ENCODE measurements around the gene AFMID. TPM values are rescaled to one million over a fixed set of nuclear protein-coding genes. Genes with fewer than 3 reads are reported as not detected.

The AFMID gene
- total and polyA plus RNA-seq, 9 of the 15 experiments (the other 6 are each of a cell fraction or from before 2014, with no cell fraction given): 62.1 to 188 (median 74.4) TPM

DNA sequence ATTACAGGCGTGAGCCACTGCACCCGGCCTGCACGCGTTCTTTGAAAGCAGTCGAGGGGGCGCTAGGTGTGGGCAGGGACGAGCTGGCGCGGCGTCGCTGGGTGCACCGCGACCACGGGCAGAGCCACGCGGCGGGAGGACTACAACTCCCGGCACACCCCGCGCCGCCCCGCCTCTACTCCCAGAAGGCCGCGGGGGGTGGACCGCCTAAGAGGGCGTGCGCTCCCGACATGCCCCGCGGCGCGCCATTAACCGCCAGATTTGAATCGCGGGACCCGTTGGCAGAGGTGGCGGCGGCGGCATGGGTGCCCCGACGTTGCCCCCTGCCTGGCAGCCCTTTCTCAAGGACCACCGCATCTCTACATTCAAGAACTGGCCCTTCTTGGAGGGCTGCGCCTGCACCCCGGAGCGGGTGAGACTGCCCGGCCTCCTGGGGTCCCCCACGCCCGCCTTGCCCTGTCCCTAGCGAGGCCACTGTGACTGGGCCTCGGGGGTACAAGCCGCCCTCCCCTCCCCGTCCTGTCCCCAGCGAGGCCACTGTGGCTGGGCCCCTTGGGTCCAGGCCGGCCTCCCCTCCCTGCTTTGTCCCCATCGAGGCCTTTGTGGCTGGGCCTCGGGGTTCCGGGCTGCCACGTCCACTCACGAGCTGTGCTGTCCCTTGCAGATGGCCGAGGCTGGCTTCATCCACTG, 27.0 kb downstream of the AFMID start, which contains the start of gene BIRC5 (continued):
- TF ChIP-seq PHF20 (IDR thresholded peaks at IDR 0.05; ENCODE audit: partially characterized antibody) (peak; percentile 55), ZNF431 (CRISPR knock-in tag; IDR thresholded peaks at IDR 0.05) (0 out of 2 replicates have a peak, but pooled peaks have one; percentile 34), TFAM (CRISPR knock-in tag; conservative IDR thresholded peaks at IDR 0.05) (no peak), MIER1 (IDR thresholded peaks at IDR 0.05; ENCODE audit: low read depth) (no peak), ZNF780A (CRISPR knock-in tag; IDR thresholded peaks at IDR 0.05) (no peak), MCM7 (IDR thresholded peaks at IDR 0.05) (no peak), ZNF347 (CRISPR knock-in tag; IDR thresholded peaks at IDR 0.05; ENCODE audit: low read depth) (no peak), PHB (CRISPR knock-in tag; IDR thresholded peaks at IDR 0.05) (no peak), LCOR (CRISPR knock-in tag; IDR thresholded peaks at IDR 0.05) (peak; percentile 79), MYC (IDR thresholded peaks at IDR 0.05; ENCODE audit: low read depth, low read length) (peak; percentile 95), MYC (CRISPR knock-in tag; IDR thresholded peaks at IDR 0.05; ENCODE audit: borderline replicate concordance, low read depth) (peak; percentile 88; the same call in 1 of the 2 replicates), MTF1 (CRISPR knock-in tag; IDR thresholded peaks at IDR 0.05; ENCODE audit: borderline replicate concordance) (no peak), ZNF316 (IDR thresholded peaks at IDR 0.05) (no peak), HMG20B (CRISPR knock-in tag; IDR thresholded peaks at IDR 0.05) (no peak), DMBX1 (CRISPR knock-in tag; IDR thresholded peaks at IDR 0.05; ENCODE audit: borderline replicate concordance) (no peak), THRAP3 (IDR thresholded peaks at IDR 0.05; ENCODE audit: borderline replicate concordance) (no peak), YBX1 (IDR thresholded peaks at IDR 0.05) (no peak), NBN (IDR thresholded peaks at IDR 0.05; ENCODE audit: low read depth) (no peak), SAP30 (IDR thresholded peaks at IDR 0.05; ENCODE audit: borderline replicate concordance, insufficient read depth, low read depth, low read length, poor library complexity, severe bottlenecking) (peak; percentile 100), TEAD2 (tag; IDR thresholded peaks at IDR 0.05) (no peak), CXXC5 (CRISPR knock-in tag; IDR thresholded peaks at IDR 0.05) (peak; percentile 94)
- TF ChIP-seq, protein P1, sequence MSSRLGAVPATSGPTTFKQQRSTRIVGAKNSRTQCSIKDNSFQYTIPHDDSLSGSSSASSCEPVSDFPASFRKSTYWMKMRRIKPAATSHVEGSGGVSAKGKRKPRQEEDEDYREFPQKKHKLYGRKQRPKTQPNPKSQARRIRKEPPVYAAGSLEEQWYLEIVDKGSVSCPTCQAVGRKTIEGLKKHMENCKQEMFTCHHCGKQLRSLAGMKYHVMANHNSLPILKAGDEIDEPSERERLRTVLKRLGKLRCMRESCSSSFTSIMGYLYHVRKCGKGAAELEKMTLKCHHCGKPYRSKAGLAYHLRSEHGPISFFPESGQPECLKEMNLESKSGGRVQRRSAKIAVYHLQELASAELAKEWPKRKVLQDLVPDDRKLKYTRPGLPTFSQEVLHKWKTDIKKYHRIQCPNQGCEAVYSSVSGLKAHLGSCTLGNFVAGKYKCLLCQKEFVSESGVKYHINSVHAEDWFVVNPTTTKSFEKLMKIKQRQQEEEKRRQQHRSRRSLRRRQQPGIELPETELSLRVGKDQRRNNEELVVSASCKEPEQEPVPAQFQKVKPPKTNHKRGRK (tag; IDR thresholded peaks at IDR 0.05): no peak
- TF ChIP-seq, protein P2, sequence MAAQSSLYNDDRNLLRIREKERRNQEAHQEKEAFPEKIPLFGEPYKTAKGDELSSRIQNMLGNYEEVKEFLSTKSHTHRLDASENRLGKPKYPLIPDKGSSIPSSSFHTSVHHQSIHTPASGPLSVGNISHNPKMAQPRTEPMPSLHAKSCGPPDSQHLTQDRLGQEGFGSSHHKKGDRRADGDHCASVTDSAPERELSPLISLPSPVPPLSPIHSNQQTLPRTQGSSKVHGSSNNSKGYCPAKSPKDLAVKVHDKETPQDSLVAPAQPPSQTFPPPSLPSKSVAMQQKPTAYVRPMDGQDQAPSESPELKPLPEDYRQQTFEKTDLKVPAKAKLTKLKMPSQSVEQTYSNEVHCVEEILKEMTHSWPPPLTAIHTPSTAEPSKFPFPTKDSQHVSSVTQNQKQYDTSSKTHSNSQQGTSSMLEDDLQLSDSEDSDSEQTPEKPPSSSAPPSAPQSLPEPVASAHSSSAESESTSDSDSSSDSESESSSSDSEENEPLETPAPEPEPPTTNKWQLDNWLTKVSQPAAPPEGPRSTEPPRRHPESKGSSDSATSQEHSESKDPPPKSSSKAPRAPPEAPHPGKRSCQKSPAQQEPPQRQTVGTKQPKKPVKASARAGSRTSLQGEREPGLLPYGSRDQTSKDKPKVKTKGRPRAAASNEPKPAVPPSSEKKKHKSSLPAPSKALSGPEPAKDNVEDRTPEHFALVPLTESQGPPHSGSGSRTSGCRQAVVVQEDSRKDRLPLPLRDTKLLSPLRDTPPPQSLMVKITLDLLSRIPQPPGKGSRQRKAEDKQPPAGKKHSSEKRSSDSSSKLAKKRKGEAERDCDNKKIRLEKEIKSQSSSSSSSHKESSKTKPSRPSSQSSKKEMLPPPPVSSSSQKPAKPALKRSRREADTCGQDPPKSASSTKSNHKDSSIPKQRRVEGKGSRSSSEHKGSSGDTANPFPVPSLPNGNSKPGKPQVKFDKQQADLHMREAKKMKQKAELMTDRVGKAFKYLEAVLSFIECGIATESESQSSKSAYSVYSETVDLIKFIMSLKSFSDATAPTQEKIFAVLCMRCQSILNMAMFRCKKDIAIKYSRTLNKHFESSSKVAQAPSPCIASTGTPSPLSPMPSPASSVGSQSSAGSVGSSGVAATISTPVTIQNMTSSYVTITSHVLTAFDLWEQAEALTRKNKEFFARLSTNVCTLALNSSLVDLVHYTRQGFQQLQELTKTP (IDR thresholded peaks at IDR 0.05; ENCODE audit: low read depth in 1 of 2, partially characterized antibody in 2 of 2): peak in 1 of 2 experiments; percentile 96
